NB4 (cell line): ENCODE data around the gene CDK18.

ENCODE experiments used
- DNase-seq: peaks from one replicate; pipeline ENCODE4 v3.0.0; 2010; ENCODE audit warnings: low read depth
- H3K4me3 ChIP-seq: one replicate; pipeline ENCODE4 v1.5.1; 2011; ENCODE audit warnings: mild to moderate bottlenecking, low read depth, low read length, moderate library complexity
- CTCF ChIP-seq: IDR thresholded peaks from one replicate; pipeline ENCODE4 v1.5.1; 2012; ENCODE audit warnings: low read depth, low read length
- MAX ChIP-seq: IDR thresholded peaks from 2 replicates; pipeline ENCODE4 v1.6.1; 2011; ENCODE audit warnings: low read depth, low read length
- MYC ChIP-seq: IDR thresholded peaks from 2 replicates; pipeline ENCODE4 v1.6.1; 2011; ENCODE audit warnings: low read depth, low read length
- POLR2A ChIP-seq: IDR thresholded peaks from 2 replicates; pipeline ENCODE4 v1.6.1; 2011; ENCODE audit warnings: mild to moderate bottlenecking; ENCODE audit not compliant: insufficient read length; ENCODE audit errors: extremely low read depth

The CDK18 gene

GRCh38 chr1:205504311-205505075 is at the start of gene CDK18:
Gene CDK18, plus strand, starts transcription at chr1:205504669. Its CDS starts 18,499 bp downstream, at chr1:205523168.
- TF ChIP-seq POLR2A: no peak
- TF ChIP-seq CTCF: no peak
- TF ChIP-seq MAX: 0 out of 2 replicates have a peak, but pooled peaks have one; percentile 22
- TF ChIP-seq MYC: no peak
- peak; percentile 77 for DNase-seq
- peak within 1 kb of the TSS; percentile 42 for H3K4me3 ChIP-seq

GRCh38 chr1:205454903-205455335 is 49.5 kb upstream of the CDK18 start:
- DNase-seq: no peak
- TF ChIP-seq POLR2A: no peak
- no peak overlapping the region for H3K4me3 ChIP-seq

- DNase-seq: no peak
- H3K4me3 ChIP-seq: no peak within 1 kb of the TSS
Observed at GRCh38 chr1:205455581-205456382, 48.7 kb upstream of the CDK18 start, which contains the start of gene BLACAT1. Gene BLACAT1, minus strand, starts transcription at chr1:205456045.

GRCh38 chr1:205456383-205456867 is 48.0 kb upstream of the CDK18 start:
- TF ChIP-seq MAX: no peak
- TF ChIP-seq MYC: no peak
- TF ChIP-seq POLR2A: no peak
- TF ChIP-seq CTCF: no peak
- no peak overlapping the region for H3K4me3 ChIP-seq
- no peak for DNase-seq

More at GRCh38 chr1:205455581-205456382, 48.7 kb upstream of the CDK18 start, which contains the start of gene BLACAT1:
- TF ChIP-seq CTCF (no peak), MYC (no peak), POLR2A (no peak), MAX (no peak)

- no peak for TF ChIP-seq CTCF
- no peak for TF ChIP-seq MAX
- no peak for TF ChIP-seq MYC
- no peak for TF ChIP-seq POLR2A
- no peak for DNase-seq
- no peak overlapping the region for H3K4me3 ChIP-seq
Observed at GRCh38 chr1:205456868-205457745, 47.4 kb upstream of the CDK18 start.
